Measurements from ENCODE around the gene TRMT2B. TPM values are rescaled to one million over a fixed set of nuclear protein-coding genes. Genes with fewer than 3 reads are reported as not detected.

TRMT2B gene
- total and polyA plus RNA-seq, 3 donors from 2014 or later: 7.0 to 17.0 (median 13.3) TPM

DNA sequence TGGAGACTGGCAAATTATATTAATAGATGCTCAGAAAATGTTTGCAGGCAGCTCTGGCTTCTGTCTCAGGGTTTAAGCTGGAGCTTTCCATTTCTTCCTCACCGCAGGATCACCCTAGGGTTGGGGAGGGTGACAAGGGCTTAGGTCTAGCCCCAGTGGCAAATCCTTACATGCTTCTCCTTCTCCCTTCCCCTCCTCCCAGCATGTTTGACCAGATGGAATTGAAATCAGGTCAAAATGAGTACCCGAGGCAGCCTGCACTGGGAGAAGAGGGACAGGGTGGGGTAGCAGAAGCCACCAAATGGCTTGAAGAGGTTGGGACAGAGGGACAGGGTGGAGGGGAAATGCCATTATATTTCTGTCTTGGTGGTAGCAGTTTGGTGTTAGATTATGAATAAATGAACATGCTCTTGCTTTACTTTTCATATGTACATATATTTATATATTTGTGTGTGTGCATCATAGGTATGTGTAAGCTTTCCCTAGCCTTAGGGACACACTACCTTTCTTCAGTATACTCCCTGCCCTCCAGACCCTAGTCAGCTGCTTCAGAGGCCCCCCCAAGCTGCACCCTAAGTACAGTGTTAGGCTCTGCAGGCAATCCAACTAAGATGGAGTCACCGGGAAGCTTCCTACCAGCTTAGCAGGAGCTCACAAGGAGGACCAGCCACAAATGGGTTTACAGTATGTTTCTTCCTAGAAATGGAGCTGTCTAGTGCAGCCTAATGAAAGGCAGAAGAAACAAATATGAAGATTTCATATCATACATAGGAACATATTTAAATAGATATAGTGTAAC is 28.6 kb upstream of the TRMT2B start:
- Histone ChIP-seq H3K4me3 (no peak overlapping the region), H3K4me1 (no peaks in the 10 kb centered on the region), H3K36me3 (ENCODE audit: low read depth, missing control alignments) (no peaks in the 10 kb centered on the region), H3K27ac (no peak overlapping the region), H3K9me3 (no peaks in the 10 kb centered on the region), H3K27me3 (no peaks in the 10 kb centered on the region)
- no peak for TF ChIP-seq POLR2A (IDR thresholded peaks at IDR 0.05)
- TF ChIP-seq, protein P1, sequence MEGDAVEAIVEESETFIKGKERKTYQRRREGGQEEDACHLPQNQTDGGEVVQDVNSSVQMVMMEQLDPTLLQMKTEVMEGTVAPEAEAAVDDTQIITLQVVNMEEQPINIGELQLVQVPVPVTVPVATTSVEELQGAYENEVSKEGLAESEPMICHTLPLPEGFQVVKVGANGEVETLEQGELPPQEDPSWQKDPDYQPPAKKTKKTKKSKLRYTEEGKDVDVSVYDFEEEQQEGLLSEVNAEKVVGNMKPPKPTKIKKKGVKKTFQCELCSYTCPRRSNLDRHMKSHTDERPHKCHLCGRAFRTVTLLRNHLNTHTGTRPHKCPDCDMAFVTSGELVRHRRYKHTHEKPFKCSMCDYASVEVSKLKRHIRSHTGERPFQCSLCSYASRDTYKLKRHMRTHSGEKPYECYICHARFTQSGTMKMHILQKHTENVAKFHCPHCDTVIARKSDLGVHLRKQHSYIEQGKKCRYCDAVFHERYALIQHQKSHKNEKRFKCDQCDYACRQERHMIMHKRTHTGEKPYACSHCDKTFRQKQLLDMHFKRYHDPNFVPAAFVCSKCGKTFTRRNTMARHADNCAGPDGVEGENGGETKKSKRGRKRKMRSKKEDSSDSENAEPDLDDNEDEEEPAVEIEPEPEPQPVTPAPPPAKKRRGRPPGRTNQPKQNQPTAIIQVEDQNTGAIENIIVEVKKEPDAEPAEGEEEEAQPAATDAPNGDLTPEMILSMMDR (IDR thresholded peaks at IDR 0.05): no peak
- intact Hi-C loops (cut with DNase I; ENCODE audit: low total_unique reads): no loop called here
- DNase-seq: no peak
- WGBS, 2 donors: 58 to 69% methylated on average over 2 to 3 of the region's 3 CpGs

DNA sequence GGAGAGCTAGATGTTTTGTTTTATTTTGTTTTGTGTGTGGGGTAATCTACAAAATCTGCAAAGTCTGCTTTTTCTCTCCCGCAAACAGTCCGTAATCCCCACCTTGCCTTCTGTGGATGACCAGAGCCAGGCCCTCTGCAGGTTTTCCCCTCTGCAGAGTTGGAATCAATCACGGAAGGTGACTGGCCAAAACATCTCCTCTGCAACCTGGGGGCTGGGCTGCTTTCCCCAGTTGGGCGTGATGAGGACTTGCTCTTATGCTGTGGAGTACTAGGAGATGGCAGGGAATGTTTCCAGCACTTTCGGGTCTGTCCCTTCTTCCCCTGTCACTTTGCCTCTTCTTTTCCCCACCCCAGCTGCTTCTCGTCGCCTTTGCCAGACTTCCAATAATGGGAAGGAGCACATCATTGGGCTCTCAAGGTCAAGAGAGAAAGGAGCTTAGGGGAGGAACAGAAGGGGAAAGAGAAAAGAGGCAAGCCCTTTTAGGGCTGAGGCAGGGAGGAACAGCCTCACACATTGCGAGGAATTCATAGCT is 27.9 kb upstream of the TRMT2B start:
- no peaks in the 10 kb centered on the region for H3K27me3 ChIP-seq
- WGBS, 2 donors: 21 to 60% methylated on average over 1 to 8 of the region's 8 CpGs
- H3K4me1 ChIP-seq: no peaks in the 10 kb centered on the region
- TF ChIP-seq POLR2A (IDR thresholded peaks at IDR 0.05): no peak
- TF ChIP-seq, protein P1 (IDR thresholded peaks at IDR 0.05): no peak
- no peak for DNase-seq
- no peak overlapping the region for H3K27ac ChIP-seq
- H3K9me3 ChIP-seq: no peaks in the 10 kb centered on the region
- intact Hi-C loops (cut with DNase I; ENCODE audit: low total_unique reads): no loop called here
- H3K36me3 ChIP-seq (ENCODE audit: low read depth, missing control alignments): no peaks in the 10 kb centered on the region
- peak overlapping the region in 1 of 2 donors; percentile 41 for H3K4me3 ChIP-seq

DNA sequence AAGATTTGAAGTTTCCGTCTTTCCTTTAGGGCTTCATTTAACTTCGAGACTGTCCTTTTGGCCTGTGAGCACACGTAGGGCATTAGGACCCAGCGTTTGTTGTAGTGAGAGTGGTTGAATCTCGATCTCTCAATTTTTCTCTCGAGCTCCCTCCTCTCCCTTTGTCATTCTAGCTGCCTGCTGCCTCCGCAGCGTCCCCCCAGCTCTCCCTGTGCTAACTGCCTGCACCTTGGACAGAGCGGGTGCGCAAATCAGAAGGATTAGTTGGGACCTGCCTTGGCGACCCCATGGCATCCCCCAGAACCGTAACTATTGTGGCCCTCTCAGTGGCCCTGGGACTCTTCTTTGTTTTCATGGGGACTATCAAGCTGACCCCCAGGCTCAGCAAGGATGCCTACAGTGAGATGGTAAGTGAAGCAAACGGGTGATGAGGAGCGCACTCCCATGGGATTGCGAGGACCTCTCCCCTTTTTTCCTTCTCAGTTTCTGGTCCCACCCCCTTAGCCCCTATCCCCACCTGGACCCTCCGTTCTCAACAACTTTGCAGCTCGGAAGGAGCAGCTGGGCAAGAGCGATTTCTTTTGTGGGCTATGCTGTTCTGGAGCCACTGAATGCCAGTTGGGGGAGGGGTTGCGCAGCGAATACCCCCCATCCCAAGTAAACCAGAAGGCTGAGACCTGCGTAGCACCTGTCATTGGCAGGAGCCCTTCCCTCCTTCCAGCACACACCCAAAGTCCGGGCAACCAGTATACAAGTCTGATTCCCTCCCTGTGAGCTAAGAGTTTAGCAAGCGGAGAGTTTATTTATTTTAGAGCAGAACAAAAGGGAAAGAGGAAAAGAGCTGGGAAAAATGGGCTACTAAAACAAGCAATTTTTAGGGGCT is 27.0 kb upstream of the TRMT2B start, which contains the start of gene TMEM35A:
Gene TMEM35A (plus strand): TSS at position 164 of the 883 bp plus-strand sequence. CDS start 124 bp downstream, at position 288.
- no peak for TF ChIP-seq POLR2A (IDR thresholded peaks at IDR 0.05)
- TF ChIP-seq, protein P1 (IDR thresholded peaks at IDR 0.05): no peak
- H3K4me1 ChIP-seq: no peaks in the 10 kb centered on the region
- WGBS, 2 donors: 0 to 2% methylated on average over 12 to 23 of the region's 23 CpGs
- H3K9me3 ChIP-seq: no peaks in the 10 kb centered on the region
- no peaks in the 10 kb centered on the region for H3K27me3 ChIP-seq
- H3K27ac ChIP-seq: no peak within 1 kb of the TSS
- no peaks in the 10 kb centered on the region for H3K36me3 ChIP-seq (ENCODE audit: low read depth, missing control alignments)
- no peak for DNase-seq
- peak within 1 kb of the TSS; percentile 26 to 41 for H3K4me3 ChIP-seq
- intact Hi-C loops (cut with DNase I; ENCODE audit: low total_unique reads): no loop called here

DNA sequence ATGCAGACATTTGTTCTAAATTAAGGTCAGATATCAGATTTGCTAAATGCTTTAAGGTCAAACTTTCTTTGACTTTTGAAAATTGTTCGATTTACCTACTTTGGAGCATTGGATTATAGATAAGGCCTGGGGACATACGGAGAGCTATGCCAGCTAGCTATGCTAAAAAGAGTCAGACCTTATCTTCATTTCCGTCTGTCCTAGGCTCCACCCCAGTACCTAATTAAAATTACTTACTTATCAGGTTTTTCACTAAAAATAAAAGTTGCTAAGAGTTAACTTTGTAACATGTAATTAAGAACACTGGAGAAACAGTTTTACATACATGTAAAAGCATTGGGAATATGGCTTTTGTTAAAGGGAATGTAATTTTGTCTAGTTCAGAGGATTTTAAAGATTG is 19.7 kb upstream of the TRMT2B start:
- 55 to 60% methylated on average over 3 of the region's 3 CpGs for whole genome bisulfite sequencing, 2 donors

More for the DNA sequence above, 19.7 kb upstream of the TRMT2B start:
- DNase-seq: no peak
- intact Hi-C loops (cut with DNase I; ENCODE audit: low total_unique reads): no loop called here
- Histone ChIP-seq H3K4me3 (no peak overlapping the region), H3K36me3 (ENCODE audit: low read depth, missing control alignments) (no peaks in the 10 kb centered on the region), H3K4me1 (no peaks in the 10 kb centered on the region), H3K27me3 (no peaks in the 10 kb centered on the region), H3K9me3 (no peaks in the 10 kb centered on the region), H3K27ac (no peak overlapping the region)
- TF ChIP-seq, protein P1 (IDR thresholded peaks at IDR 0.05): no peak
- no peak for TF ChIP-seq POLR2A (IDR thresholded peaks at IDR 0.05)

Data from testis (tissue), 3 donors.